Measurements from ENCODE around the gene LONP1.
A peak's percentile ranks its signal among the peaks of the same experiment; 100 is the strongest.
"Not testable (repeated sequence)": the region's sequence is repeated elsewhere in the genome, so short reads cannot be mapped to it uniquely, and the experiment has no call there.

LONP1 gene

DNA sequence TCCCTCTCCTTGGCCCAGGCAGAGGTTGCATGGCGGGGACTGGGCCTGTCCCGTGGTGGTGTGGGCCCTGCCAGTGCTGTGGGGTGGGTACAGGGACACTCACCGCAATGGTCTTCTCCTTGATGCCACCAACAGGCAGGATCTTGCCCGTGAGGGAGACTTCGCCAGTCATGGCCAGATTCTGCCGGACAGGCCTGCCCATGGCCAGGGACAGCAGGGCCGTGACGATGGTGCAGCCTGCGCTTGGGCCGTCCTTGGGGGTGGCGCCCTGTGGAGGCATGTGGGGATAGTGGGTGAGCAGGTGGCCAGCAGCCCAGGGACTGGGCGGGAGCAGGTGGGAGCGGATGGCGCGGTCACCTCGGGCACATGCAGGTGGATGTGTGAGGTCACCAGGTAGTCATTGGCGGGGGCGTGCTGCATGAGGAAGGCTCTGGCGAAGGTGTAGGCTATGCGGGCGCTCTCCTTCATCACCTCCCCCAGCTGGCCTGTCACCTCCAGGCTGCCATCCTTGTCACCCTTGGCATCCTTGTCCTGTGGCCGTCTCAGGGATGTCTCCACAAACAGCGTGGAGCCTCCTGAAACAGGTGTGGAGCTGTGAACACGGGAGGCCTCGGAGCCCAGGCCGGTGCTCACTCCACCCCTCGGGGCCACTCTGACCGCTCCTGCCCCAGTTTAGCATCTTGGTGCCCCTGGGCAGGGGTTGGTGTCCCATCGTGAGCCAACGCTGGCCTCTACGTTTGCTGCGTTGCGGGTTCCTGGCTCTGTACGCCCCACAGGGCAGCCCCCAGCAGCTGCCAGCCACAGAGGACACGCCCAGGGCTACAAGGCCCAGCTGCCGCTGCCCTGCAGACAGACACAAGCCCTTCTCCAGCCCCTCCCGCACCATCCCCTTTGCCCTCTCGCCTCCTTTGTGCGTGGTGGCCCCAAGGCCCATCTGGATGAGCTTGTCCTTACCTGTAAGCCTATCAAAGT lies 26.5 kb downstream of the LONP1 start:
- DNase-seq (ENCODE audit: low spot score) = no peak

DNA sequence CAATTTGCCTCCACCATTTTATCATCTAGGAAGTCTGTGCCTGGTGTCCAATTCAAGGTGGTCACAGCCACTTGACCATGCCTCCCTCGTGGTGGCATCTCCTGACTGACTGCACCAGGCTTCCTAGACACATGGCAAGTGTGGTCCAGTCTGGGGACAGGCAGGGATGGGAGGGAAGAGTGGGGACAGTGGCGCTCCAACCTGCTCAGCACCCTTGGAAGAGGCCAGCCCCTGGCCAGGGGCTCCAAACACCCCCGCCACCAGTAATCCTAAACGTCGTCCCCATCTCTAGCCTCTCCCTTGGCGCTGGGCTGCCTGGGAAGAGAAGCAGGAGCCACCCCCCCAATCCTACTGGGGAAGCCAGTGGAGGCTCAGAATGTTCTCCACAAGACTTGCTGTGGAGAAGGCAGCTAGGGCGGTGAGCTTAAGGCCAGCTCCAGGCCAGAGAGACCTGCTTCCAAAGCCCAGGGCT lies 27.2 kb downstream of the LONP1 start:
- no peak for DNase-seq (ENCODE audit: low spot score)

DNA sequence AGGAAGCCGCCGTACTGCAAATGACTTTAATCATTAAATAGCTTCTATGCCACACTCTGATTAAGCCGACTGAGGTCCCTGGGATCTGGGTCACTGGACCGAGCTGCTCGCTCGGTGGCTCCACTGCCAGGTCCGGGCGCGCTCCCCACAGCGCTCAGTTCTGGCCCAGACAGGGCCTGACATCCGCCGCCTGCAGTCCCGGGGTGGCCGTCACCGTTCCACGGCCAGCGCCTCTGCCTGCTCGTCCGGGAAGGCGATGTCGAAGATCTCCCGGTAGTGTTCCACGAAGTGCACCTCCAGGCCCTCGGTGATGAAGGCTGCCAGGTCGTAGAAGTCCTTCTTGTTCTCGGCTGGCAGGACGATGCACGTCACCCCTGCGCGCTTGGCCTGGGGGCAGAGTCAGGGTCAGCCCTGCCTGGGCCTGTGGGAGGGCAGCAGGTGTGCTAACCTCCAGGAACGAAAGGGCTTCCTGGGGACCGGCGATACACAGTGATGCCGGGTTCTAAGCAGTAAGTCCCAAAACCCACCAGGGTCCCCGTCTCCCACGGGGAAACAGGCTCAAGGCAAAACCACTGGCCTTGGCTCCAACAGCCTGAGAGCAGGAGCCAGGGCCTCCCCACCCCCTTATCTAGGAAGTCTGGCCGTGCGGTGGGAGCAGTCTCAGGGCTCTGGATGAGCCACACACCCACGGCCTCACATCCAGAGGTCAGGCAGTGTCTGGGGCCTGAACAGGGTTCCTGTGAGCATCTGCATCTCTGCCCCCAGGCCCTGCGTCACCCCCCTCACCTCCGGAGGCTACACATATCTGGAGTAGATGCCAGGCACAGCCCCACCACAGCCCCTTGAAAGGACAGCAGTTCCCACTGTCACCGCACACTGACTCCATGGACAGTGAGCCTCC lies 27.9 kb downstream of the LONP1 start:
- DNase-seq (ENCODE audit: low spot score) = no peak

DNA sequence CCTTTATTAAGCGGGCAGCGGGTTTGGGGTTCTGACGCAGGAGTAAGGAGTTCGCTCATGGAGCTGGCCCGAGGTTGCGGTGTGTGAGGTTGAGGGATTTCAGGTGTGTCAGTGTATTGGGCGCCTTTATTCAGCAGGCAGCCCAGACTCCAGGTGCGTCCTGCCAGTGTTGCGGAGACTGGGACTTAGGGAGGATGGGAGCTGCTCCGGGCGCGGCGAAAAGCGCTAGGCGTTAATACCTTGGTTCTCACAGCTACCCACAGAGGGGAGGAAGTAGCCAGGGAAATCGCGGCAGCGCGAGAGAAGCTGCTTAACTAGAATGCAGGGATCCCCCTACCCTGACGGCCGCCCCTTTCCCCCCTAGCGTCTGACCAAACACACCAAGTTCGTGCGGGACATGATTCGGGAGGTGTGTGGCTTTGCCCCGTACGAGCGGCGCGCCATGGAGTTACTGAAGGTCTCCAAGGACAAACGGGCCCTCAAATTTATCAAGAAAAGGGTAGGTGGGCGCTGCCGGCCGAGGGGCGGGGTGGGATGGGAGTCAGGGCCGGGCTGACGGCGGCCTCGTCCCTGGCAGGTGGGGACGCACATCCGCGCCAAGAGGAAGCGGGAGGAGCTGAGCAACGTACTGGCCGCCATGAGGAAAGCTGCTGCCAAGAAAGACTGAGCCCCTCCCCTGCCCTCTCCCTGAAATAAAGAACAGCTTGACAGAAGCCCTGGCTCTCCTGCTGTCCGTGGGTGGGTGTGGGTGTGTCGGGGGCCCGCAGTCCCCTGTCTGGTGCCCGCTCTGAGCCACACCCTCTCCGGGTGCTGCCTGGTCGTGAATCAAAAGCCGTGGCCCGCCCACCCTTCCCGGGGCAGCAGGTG lies 28.8 kb downstream of the LONP1 start:
- DNase-seq (ENCODE audit: low spot score) = peak; percentile 37

DNA sequence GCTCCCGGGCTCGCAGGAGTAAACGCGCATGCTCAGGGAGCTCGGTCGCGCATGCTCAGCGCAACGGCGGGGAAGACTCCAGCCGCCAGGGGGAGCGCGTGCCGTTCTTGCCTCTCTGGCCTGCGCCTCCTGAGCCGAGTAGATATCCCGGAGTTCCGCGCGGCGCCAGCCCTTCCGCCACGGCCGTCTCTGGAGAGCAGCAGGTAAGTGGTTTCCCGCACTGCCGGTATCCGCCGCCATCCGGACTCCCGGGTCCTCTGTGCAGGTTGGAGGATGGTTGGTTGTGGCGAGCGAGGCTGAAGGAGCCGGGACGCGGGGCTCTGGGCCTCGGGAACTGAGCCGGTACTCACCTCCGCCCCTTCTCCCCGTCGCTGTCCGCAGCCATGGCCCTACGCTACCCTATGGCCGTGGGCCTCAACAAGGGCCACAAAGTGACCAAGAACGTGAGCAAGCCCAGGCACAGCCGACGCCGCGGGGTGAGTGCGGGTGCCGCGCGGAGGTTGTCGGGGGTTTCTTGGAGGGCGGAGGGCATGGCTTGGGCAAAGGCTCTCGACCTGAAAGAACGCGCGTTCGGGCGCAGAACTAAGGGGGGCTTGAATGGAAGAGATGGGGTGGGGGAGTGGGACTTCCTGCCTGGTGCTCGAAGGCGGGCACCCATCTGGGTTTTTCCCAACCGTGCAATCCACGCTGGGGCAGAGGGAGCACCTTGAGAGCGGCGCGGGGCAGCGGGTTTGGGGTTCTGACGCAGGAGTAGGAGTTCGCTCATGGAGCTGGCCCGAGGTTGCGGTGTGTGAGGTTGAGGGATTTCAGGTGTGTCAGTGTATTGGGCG lies 29.6 kb downstream of the LONP1 start, which contains the start of gene RPL36:
Gene RPL36 (plus strand): TSS at position 171 of the 830 bp plus-strand sequence. CDS start 213 bp downstream, at position 384.
- DNase-seq (ENCODE audit: low spot score) = peak; percentile 95

DNA sequence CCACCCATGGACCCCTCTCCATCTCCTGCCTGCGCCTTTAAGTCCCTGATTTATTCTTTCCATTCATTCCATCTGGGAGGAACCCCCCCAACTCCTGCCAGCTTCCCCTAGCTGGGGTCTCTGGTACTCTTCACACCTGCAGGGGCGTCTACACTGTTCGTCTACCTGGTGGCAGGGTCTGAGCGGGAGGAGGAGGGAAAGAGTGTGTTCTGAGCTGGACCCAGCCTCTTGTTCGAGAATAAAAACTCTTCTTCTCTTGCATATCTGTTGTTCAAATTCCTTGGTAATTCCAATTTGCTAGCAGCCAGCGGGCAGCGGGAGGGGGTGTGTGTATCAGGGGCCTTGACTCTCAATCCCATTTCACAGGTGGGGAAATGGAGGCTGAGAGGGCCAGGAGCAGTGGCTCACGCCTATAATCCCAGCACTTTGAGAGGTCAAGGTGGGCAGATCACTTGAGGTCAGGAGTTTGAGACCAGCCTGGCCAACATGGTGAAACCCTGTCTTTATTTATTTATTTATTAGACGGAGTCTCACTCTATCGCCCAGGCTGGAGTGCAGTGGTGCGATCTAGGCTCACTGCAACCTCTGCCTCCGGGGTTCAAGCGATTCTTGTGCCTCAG lies 31.6 kb downstream of the LONP1 start:
- DNase-seq (ENCODE audit: low spot score) = not testable (repeated sequence)

DNA sequence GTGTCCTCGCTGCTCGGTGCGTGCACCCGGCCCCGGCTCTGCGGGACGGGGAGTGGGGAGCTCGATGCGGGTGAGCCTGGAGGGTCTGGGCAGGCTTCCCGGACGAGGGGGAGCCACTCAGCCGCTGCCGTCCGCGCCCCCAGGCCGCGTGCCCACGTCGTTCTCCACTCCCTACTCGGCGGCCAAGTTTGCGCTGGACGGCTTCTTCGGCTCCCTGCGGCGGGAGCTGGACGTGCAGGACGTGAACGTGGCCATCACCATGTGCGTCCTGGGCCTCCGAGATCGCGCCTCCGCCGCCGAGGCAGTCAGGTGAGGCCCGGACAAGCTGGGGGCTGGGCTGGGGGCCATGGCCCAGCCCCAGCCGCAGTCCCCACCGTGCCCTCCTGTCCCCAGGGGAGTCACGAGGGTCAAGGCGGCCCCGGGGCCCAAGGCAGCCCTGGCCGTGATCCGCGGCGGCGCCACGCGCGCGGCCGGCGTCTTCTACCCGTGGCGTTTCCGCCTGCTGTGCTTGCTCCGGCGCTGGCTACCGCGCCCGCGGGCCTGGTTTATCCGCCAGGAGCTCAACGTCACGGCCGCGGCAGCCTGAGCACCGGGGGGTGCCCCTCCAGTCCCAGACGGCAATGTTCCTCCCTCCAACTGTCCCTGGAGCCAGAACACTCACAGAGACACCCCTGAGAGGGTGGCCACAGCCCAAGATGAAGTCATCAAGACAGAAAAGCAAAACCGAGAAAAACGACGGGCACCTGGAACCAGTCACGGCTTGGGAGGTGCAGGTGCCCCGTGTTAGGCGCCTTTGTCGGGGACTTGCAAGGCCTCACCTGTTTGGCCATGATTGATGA lies 32.4 kb downstream of the LONP1 start:
- DNase-seq (ENCODE audit: low spot score) = no peak

DNA sequence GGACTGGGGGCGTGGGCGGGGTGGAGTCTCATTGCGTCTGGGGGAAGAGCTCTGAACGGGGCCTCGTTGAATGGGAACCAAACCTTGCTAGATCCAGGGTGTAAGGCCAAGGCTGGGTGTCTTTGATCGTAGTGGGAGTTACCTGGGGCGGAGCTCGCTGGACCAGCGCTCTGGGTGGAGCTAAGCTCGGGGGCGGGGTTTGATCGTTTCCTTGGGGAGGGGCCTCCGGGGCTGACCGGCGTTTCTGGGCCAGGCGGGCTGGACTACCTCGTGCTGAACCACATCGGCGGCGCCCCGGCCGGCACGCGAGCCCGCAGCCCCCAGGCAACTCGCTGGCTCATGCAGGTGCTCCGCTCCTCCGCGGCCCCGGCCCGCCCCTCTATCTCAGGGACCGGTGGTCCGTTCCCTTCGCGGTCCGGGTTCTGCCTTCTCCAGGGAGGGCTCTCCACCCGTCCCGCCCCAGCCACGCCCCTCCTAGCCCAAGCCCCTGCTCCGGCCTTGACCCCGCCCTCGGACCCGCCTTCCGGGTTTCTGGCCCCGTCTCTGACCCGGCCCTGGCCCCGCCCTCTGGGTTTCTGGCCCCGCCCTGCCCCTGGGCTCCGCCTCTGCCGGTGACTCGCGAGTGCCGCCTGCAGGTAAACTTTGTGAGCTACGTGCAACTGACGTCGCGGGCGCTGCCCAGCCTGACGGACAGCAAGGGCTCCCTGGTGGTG lies 33.1 kb downstream of the LONP1 start:
- DNase-seq (ENCODE audit: low spot score) = peak; percentile 98

DNA sequence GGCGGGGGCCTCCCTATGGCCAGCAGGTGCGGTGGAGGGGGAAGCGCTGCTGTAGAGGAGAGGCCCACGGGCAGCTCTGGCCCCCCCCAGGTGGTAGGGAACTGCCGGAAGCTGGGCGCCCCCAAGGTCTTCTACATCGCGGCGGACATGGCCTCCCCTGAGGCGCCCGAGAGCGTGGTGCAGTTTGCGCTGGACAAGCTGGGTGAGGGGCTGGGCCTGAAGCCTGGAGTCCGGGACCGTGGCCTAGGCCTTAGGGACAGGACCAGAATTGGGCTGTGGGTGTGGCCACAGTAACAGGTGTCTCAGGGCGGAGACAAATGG lies 33.7 kb downstream of the LONP1 start:
- DNase-seq (ENCODE audit: low spot score) = no peak

DNA sequence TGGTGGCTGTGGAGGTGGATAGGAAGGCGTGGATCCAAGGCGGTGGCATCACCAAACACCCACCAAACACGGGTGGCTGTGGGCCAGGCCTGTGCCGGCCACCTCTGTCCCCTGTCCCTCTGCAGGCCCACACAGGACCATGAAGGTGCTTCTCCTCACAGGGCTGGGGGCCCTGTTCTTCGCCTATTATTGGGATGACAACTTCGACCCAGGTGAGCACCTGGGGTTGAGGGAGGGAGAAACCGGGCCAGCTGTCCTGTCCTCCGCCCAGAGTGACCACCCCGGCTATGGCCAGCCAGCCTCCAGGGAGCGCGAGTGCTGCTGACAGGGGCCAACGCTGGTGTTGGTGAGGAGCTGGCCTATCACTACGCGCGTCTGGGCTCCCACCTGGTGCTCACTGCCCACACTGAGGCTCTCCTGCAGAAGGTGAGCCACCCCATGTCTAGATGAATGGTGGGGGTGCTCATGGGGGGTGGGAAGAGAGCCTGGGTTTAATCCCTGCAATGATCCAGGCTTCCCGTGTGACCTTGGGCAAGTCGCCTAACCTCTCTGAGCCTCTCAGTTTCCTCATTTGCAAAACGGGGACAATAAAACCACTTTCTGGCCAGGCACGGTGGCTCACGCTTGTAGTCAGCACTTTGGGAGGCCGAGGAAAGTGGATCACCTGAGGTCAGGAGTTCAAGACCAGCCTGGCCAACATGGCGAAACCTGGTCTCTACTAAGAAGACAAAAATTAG lies 35.1 kb downstream of the LONP1 start:
- DNase-seq (ENCODE audit: low spot score) = no peak

DNA sequence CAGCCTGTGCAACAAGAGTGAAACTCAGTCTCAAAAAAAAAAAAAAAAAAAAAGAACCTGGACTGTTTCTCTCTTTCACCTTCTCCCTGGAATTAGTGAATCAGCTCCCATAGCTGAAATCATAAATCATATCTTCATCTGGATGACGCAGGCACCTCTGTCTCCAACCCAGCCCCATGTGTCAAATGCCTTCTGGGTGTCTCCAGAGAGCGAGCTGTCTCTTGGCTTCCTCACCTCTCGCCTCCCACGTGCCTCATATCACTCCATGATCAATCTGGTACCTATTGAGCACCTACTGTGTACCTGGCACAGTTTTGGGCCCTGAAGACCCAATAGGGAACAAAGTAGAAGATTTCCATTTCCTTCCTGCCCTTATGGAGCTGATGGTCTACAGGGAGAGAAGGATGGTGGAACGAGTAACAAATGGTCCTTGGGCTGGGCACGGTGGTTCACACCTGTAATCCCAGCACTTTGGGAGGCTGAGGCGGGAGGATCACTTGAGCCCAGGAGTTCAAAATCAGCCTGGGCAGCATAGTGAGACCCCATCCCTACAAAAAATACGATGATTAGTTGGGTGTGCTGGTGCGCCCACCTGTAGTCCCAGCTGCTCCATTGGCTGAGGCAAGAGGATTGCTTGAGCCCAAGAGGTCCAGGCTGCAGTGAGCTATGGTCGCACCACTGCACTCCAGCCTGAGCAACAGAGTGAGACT lies 36.6 kb downstream of the LONP1 start:
- DNase-seq (ENCODE audit: low spot score) = no peak

DNA sequence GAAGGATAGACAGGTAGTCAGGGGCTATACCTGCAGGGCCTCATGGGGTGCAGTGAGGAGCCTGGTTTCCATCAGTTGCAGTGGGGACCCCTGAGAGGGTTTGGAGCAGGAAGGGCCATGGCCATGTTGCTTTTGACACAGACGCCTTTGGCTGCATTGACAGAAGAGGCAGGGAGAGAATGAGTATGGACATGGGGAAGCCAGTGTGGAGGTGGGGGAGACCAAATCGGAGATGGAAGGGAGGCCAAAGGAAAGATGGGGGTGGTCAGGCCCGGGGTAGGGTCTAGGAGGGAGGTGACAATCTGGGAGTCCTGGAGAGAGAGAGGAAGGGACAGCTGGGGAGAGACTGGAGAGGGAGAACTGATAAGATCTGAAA lies 37.9 kb downstream of the LONP1 start:
- no peak for DNase-seq (ENCODE audit: low spot score)

DNA sequence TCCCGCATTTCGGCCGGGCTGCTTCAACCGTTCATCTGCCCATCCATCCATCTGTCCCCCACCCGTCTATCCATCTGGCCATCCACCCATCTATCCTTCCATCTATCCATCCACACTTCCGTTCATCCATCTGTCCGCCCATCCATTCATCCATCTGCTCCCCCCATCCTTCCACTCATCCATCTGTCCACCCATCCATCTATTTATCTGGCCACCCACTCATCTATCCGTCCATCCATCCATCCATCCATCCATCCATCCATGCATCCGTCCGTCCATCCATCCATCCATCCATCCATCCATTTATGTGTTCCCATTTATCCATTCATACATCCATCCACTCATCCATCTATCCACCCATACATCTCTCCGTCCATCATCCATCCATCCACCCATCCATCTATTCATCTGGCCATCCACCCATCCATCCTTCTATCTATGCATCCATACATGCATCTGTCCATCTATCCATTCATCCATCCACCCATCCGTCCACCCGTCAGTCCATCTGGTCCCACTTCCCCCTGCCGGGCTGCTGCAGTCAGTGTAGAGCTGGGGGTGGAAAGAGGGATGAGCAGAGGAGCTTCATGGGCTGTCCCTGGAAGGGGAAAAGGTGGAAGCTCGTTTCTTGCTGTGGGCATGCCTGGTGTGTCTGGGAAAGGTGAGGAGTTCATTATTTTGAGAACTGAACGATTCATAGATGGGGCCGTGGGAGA lies 38.4 kb downstream of the LONP1 start:
- no peak for DNase-seq (ENCODE audit: low spot score)

DNA sequence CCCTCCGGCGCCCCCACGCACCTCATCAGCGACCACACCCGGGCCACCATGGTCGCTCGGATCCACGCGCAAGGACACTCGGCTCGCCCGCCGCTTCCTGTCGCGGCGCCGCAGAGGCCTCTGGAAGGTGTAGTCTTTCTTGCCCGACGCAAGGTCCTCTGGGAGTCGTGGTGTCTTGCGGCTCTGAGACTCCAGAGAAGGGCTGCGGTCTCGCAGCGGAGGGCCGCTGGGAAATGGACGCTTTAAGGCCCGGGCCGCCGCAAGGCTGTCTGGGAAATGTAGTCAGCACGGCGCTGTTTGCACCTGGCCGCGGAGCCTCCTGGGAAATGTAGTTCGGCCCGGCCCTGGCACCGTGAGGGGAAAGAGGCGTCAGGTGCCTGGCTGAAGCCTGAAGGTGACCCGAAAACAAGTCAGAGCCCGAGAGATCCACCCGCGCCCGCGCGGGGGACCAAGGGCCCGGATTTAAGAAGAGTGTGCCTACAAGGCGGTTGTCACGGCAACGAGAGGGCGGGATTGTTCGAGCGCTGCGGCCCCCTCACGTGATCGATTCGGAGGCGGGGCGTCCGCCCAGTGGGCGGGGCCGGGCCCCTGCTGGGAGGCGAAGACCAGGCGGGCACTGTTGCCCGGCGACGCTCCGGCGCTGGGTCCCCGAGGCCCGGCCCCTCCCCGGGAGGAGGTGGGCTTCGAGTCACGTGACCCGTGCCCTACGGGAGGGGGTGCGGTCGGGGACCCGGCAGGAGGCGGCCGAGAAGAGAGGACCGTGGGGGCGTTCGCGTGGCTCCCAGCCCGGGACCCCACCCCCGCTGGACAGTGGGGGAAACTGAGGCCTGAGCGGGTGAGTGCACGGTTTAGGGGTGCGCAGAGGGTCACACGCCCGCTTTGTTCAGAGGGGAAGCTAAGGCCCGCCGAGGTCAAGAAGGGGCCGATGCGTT lies 39.2 kb downstream of the LONP1 start, which contains the start of the genes HSD11B1L and MICOS13:
Gene HSD11B1L (plus strand): TSS at position 591 of the 932 bp plus-strand sequence. CDS start 3,806 bp downstream, outside the sequence.
Gene MICOS13 (minus strand): TSS at position 80 of the 932 bp plus-strand sequence. CDS start 30 bp downstream, at position 50.
- DNase-seq (ENCODE audit: low spot score) = peak; percentile 95

DNA sequence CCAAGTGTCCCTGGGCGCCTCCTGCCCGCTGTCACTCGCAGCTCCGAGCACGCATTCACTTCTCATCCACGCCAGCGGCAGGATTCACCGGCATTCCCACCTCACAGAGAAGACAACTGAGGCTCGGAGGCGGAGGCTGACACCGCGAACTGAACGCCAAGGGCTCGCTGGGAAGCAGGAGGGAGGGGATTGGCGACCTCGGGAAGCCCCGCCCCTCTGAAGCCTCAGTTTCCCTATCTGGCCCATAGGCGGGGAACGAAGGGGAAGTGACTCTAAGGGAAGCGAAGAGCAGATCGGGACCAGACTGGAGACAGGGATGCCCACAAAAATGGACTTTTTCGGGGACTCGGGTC lies 39.9 kb downstream of the LONP1 start:
- no peak for DNase-seq (ENCODE audit: low spot score)
